PC-3 (cell line): ENCODE measurements around the gene ARHGAP24.

ENCODE experiments used
- CTCF ChIP-seq: fragments of 300-600 bp; sonication (generic); conservative IDR thresholded peaks from 2 replicates; pipeline ENCODE4 v1.5.1; 2017; ENCODE audit warnings: antibody characterized with exemption, low read depth, mild to moderate bottlenecking, low read length
- EZH2 ChIP-seq: fragments of 300-600 bp; sonication (generic); IDR thresholded peaks from one replicate; pipeline ENCODE4 v1.6.1; 2017; ENCODE audit warnings: antibody characterized with exemption, mild to moderate bottlenecking, low read length; ENCODE audit not compliant: unreplicated experiment
- EZH2phosphoT487 ChIP-seq: fragments of 300-600 bp; sonication (generic); IDR thresholded peaks from 2 replicates; pipeline ENCODE4 v1.6.1; 2018; ENCODE audit warnings: mild to moderate bottlenecking, antibody characterized with exemption, low read length, borderline replicate concordance

GRCh38 chr4:85703096-85703495 lies 228.1 kb downstream of the ARHGAP24 start:
- TF ChIP-seq CTCF (no peak), EZH2phosphoT487 (no peak), EZH2 (no peak)
